Hematopoietic multipotent progenitor cell treated with erythropoietin and hydrocortisone succinate and interleukin-3 and kit ligand, for 4 days (in vitro differentiated cells): ENCODE data around the gene SAMD5.
A peak's percentile ranks its signal among the peaks of the same experiment; 100 is the strongest.
"Not testable (repeated sequence)": the region's sequence is repeated elsewhere in the genome, so short reads cannot be mapped to it uniquely, and the experiment has no call there.

Source experiments
- DNase-seq: peaks from one replicate; pipeline ENCODE4 v3.0.0-alpha.2; 2015

Gene SAMD5

DNA sequence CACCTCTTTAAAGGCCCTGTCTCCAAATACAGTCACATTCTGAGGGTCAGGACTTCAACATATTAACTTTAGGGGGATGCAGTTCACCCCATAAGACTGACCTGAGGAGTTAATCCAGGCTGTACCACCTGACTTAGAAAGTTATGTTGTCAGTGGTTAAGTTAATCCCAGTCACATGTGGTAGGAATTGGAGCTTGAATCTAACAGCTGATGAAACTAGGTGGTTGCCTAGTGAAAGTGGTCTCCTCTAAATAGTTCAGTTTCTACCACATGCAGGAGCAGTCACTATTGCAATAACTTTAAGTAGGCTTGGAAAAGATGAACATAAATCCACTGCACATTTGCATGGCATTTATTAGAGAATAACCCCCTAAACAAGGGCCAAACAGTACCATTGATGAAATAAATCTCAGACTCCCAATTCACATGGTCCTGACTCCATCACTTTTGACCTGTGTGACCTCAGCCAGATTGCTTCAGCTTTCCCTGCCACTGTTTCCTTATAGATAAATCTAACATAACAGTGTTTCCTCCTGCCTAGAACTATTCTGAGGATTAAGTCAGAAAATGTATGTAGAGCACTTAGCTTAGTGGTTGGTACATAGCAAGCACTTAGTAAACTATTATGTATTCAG, 20.1 kb downstream of the SAMD5 start:
- no peak for DNase-seq

DNA sequence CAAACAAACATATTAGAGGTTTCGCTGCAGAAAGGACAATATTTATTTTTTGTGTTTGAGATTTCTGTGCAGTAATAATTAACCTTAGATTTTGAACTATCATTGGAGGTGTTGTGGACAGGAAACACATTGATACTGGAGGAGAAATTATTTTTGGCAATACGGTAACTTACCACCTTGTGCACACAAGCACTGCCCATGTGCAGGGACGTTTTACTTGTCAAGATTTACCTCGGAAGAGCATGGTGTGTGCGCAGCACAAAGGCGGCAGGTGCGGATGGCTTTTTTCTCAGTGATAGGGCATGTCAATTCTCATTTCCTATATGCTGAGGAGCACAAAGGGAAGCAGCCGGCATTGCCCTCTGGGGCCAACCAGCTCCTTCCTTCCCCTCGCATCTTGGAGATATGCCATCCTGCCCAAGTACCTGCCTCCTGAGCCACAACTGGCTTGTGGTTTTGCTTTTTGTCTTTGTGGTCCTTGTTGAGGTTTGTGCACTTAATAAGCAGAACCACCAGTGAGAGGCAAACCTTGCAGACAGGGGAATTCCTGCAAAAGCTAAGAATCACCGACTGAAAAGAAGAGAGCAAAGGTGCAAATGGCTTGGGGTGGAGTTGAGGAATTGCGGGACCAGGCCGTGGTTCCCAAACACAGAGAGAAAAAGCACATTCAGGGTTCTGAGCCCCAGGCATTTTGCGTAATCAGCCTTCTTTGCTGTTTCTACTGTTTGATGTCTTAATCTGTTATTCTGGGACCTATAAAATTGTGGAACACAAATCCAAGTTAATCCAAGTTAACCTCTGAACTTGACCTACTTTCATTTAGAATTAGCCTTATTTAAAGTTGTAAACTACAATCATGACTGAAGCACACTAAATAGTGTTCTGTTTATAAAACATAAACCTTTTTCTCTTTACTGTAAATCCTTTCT, 21.9 kb downstream of the SAMD5 start:
- DNase-seq, result peak; percentile 69

DNA sequence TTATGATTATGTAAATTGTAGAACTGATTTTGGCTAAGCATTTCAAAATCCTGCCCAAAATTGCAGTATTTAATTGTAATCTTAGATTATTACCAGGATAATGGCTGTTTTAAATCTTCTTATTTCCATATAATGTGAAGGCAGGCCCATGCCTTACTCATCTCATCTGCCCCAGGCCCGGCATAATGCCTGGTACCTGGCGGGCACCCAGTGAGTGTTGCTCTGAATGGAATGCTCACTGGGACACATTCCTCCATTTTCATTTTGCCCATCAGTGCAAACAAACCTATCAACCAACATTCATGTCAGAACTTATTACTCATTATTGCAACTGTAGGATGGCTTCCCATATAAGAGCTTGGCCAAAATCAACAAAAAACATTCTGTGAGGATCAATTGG, 22.8 kb downstream of the SAMD5 start:
- no peak for DNase-seq

DNA sequence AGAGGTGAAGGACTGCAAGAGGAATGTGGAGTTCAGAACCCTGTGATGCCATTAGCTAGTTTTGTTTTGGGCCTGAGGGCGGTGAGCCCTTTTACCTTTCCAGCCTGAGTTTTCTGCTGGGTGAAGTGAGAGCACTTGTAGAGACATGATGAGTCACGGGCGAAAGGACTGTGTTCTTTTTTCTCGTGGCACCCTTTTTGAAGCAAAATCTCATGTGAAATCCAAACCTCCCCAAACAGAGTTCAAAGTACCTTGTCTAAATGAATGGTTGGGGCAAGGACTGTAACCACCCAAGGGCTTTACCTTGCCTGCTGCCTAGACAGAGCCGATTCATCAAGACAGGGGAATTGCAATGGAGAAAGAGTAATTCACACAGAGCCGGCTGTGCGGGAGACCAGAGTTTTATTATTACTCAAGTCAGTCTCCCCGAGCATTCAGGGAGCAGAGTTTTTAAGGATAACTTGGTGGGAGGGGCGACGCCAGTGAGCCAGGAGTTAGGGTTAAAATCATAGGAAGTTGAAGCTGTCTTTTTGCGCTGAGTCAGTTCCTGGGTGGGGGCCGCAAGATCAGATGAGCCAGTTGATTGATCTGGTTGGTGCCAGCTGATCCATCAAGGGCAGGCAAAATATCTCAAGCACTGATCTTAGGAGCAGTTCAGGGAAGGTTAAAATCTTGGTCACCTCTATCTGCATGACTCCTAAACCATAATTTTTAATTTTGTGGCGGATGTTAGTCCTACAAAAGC, 25.8 kb downstream of the SAMD5 start:
- no peak for DNase-seq

DNA sequence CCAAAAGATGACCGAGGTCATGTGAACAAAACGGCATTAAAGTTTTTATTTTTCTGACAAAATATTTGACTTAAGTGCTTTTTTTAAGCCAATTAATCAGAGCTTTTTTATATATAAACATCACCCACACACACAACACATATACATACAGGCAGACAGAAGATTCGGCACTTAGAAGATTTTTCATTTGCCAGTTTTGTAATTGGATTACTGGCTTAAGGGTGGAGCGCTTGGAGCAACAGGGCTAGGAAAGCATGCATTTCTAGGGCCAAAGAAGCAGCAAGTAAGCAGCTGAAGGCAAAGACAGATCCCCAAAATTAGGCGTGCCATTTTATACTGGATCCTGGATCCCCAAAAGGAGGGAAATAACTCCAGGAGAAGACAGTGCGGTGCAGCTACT, 30.3 kb downstream of the SAMD5 start:
- DNase-seq, result no peak

DNA sequence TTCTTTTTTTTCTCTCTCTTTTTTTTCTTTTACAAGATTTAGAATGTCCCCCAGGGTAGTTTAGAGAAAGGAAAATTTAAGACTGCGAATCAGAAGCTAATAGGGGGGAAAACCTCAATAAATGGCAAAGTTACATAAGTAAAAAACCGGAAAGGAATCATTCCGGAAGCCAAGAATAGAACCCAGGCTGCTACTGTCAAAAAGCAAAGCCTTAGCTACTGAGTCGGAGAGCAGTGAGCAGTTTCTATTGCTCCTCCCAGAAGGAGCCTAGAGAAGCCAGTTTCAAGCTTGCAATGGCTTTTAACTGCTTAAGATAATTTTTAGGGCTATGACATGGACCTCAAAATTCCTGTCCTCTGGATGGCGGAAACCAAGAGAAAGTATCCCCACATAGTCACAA, 31.6 kb downstream of the SAMD5 start:
- DNase-seq, result no peak

DNA sequence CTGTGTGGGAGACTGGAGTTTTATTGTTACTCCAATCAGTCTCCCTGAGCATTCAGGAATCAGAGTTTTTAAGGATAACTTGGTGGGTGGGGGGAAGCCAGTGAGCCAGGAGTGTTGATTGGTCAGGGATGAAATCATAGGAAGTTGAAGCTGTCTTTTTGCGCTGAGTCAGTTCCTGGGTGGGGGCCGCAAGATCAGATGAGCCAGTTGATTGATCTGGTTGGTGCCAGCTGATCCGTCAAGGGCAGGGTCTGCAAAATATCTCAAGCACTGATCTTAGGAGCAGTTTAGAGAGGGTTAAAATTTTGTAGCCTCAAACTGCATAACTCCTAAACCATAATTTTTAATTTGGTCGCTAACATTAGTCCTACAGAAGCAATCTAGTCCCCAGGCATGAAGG, 33.9 kb downstream of the SAMD5 start:
- not testable (repeated sequence) for DNase-seq

DNA sequence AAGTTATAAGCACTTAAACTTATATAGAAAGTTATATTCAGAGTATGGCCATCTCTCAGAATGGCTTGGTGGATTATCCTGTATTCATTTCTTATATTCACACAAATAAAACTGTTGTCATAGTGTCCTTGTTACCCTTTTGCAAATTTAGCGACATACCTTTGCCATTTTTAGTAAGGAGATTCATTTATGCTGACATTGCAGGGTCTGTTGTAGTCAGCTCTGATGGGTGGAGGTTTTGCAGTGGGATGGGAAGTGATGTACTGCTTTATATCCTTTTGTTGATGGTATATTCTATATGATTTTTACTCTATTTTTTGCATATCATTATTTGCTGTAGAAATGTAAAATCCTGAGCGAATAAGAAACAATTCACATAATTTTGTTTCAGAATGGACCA, 35.9 kb downstream of the SAMD5 start:
- no peak for DNase-seq

DNA sequence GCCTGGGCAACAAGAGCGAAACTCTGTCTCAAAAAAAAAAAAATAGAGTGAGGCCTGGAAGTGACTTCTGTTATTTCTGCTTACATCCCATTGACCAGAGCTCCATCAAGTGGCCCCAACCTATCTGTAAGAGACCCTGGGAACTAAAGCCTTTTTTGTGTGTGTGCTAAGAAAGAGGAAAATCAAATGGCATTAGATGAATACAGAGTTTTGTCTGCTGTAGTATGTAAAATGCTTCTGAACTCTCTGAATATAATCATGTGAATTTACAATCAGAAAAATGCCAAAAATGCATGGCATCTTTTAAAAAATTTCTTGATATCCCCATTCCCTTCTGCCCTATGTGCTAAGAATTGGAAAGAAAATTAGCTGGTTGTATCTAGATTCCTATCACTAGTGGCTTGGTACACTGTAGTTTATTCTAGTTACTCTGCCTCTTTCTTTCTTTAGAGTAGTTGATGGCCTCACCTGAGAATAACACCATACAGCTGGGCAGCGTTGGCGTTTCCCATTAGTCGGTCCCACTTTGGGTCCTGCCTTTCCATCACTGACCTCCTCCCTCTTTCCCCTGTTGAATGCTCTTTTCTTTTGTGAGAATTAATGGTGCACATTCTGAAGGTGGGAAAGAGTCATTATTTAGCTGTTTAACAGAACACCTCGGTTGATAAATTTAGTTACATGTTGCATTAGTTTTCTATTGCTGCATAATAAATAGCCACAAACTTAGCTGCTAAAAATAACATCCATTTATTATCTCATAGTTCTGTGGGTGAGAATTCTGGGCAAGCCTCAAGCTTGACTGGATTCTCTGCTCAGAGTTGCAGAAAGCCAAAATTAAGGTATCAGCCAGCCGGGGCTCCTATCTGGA, 38.2 kb downstream of the SAMD5 start:
- DNase-seq, result no peak

DNA sequence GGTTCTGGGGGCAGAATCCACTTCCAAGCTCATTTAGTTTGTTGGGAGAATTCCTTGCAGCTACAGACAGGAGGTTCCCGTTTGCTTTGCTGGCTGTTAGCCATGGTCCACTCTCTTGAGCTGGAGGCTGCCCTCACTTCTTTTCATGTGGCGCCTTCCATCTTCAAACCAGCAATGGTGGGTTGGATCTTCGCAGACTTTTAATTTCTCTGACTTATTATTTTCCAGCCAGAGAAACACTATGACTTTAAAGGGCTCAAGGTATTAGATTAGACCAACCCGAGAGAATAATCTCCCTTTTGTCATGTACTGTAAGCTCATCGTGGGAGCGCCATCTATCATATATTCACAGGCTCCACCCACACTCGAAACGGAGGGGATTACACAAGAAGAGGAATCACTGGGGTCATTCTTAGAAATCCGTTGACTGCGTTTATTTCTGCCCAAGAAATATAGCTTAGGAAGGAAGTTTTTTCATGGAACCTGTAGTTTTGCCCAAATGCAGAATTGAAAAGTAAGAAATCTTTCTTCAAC, 38.9 kb downstream of the SAMD5 start:
- DNase-seq, result no peak

DNA sequence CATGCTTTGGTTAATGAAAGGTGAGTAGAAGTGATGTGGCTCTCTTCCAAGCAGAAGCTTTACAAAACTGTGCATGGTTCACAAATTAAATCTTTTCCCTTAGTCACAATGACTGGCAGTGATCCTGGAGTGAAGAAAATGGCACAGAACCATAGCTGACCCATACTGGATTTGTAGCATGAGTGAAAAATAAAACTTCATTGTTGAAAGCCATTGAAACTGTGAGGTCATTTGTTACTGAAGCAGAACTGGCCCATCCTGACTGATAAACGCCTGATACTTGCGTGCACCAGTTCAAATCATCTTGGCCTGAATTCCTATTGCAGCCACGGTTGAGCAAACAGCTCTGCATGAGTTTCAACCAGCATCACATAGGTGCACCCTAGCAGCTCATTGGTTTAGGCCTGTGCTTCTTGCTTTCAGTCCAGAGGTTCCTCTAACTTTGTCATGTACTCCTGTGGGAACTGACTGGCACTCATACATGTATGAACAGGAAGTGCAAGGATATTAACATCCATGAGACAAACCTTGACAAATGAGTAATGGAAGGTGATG, 40.5 kb downstream of the SAMD5 start:
- no peak for DNase-seq

DNA sequence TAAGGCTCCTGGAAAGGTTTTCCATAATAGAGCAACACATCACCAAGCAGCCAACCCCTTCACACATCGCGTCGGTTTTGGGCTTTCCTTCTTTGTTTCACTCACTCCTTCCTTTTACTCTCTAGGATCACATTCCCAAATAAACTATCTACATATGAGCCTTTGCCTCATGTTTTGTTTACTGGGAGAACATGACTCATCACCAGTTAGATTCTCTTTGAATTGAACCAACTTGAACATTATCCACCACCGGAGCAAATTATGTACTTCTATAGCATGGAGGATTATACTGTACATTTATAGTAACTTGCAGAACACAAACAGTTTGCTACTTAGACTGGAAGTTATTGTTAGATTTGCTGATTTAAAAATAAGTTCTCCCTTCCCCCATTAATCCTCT, 41.0 kb downstream of the SAMD5 start:
- no peak for DNase-seq

DNA sequence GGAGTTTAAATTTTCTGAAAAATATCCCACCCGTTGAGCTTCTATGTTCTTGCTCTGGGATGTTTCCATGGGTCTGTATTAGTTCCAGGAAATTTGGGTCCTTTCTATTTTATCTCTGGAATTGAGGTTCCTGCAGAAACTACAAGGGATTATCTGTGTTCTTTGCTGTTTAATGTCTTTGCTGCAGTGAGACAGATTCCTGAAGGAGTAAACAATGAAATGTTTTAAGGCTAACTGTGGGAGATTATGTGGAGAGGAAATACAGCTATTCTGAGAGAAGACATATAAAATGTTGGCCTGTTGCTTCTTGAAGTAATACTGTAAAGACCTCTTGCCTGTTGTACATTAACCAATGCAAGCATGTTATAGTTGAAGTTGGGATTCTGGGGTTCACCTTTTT, 43.5 kb downstream of the SAMD5 start:
- DNase-seq, result no peak

DNA sequence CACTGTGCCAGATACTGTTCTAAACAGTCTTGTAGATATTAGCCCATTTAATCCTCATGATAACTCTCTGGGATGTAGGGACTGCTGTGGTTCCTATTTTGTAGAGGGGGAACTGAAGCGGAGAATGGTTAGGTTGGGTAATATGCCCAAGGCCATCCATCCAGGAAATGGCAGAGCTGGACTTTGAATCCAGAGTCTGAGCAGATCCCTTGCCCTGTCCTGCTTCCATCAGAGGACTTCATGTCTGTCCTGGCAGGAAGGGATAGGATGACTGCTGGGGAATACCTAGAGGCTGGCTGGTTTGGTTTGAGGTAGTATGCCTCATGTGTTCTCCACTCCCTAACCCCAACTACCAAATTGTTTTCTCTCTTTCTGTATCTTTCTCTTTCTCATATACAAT, 44.6 kb downstream of the SAMD5 start:
- no peak for DNase-seq

DNA sequence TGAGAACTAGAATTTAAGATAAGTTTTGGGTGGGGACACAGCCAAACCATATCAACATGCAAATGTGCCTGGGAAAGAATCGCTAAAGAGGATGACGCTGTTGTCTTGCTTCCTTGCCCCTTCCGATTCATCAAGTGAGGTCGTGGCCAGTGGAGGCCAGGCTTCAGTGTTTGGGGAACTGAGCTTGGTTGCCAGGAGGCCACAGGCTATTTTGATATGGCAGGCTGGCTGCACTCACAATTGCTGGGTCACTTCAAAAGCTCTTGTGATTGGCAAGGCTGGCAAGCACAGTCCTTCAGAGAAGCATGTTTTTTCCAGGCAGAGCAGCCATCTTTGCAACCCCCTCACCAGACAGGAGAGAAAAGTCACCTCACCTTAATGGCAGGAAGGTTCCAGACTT, 45.8 kb downstream of the SAMD5 start:
- DNase-seq, result no peak

DNA sequence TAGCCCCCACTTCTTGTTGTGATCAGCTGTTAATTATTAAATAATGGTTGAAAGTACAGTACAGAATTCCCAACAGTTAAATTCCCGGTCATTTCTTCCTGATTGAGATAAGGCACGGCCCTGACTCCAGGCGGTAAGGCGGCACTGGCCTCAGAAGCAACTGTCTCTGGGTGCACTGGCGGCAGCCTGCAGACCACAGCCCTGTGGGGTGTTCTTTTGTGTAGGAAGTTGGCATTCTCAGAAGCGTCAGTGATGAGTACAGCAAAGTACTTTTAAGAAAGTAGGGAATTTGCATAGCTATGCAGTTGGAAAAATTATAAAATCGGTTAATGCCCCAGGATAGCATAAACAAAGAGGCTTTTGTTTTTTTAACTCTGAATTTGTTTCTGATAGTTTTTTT, 50.5 kb downstream of the SAMD5 start:
- DNase-seq, result no peak

DNA sequence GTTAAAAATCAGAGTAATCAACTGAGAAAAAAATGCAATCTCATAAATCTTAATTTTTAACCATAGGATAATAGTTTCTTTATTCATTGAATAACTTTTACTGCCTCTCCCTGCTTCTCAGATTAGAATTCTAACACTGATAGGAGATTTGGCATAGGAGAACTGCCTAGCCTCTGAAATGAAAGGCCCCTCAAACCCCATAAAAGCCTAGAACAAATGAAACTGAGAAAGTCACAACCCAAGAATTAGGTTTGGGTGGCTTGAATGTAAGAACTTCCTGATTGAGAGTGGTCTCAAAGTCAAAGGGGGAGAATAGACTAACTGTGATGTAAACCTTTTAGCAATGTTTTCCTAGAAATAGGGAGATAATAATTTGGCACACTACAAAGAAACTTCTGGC, 52.2 kb downstream of the SAMD5 start:
- DNase-seq, result no peak

DNA sequence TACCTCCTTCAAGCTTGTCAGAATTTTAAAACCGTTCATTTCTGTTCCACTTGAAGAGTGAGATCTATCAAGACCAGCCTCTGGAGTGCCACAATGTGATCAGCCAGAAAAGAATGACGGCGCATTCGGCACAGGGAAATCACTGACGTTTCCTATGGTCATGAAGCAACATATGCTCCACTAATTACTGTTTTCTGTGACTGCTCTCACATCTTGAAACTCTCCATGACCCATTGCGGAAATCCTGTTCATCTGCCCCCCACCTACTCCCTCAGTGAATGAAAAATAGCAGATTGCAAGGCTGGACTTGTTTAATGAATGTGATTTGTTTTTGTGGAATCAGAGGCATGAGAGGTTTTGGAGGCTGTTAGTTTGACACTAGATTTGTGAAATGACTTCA, 53.2 kb downstream of the SAMD5 start:
- no peak for DNase-seq

DNA sequence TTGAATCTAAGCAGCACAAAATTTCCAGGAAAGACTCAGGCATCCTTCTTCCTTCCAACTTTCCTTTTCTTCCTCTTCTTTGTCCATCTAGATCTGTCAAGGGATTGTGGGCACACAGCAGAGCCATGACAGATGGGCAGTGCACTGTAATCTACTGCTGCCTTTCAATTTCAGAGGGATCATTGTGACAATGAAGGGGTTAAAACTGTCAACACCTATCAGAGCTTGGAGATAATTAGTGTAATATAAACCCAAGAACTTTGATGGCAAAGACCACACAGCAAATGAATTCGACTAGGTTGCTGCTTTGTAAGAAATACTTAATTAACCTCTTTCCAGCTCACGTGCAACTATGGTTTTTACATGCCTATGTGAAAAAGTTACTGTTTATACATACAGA, 55.0 kb downstream of the SAMD5 start:
- DNase-seq, result no peak

DNA sequence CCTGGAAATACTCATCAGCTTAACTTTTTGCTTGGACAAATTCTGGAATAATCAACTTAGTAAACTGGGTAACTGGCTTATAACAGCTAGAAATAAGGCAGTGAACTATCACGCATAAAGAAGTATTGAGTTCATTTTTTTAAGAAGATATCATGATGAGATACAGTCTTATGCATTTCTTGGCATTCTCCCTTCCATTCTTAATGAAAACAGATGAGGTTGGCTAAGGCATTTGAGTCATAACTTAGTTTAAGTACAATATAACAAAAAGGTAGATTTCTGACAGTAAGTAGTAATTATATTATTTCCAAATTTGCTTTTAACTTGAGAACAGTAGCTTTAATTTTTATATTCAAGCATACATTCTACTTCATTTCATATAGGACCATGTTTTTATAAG, 56.1 kb downstream of the SAMD5 start:
- DNase-seq, result no peak

DNA sequence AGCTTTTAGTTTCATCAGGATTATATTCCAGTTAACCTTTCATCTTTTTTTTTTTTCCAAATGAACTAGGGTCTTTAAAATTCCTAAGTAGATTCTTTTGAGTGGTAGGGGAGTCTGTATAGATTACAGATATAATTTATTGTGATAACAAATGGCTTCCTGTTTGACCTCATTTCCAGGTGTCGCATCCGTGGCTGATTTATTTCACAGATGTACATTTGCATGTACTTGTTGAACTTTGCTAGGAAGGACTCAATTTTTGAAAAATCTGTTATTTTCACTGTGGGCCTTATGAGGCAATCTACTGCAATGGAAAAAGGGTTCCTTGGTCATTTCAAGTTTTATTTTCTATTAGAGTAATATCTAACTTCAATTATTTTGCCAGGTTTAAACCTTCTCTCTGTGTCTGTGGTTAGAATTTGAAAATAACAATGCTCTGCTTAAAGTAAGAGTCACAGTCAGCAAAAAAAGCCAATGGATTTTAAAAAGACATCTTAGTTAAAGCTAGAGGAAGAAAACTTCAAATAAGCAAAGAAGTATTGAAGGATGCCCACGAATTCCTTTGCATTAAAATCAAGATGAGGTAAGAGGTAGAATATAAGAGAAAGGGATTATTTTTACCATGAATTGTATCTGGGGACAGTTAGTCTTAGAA, 57.9 kb downstream of the SAMD5 start:
- DNase-seq, result no peak
